ENCODE data around the gene RNASEH1.
"Not testable (repeated sequence)": the region's sequence is repeated elsewhere in the genome, so short reads cannot be mapped to it uniquely, and the experiment has no call there.

Gene RNASEH1

DNA sequence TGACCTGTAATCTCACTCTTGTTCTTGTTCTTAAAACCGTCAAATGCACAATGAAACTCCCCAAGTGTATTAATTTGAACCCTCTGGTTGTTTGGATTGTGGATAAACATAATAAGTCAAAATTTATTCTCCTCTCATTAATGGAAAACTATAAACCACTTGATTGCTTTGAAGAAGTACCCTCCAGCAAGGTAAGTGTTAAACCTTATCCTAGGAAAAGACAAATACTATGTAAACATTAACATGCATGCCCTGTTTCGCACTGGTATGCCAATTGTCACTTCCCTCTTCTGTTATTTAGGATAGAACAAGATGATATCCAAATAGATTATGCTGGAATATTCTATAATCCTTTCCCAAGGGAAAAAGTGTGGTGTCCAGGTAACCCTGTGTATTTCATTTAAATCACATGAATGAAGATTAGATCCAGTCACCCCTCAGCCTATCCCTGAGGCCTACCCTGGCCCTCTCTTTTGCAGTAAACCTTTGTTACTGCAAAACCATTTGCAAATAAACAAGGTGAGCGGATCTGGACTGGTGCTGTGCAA is 40.1 kb downstream of the RNASEH1 start:
- no peak for DNase-seq

DNA sequence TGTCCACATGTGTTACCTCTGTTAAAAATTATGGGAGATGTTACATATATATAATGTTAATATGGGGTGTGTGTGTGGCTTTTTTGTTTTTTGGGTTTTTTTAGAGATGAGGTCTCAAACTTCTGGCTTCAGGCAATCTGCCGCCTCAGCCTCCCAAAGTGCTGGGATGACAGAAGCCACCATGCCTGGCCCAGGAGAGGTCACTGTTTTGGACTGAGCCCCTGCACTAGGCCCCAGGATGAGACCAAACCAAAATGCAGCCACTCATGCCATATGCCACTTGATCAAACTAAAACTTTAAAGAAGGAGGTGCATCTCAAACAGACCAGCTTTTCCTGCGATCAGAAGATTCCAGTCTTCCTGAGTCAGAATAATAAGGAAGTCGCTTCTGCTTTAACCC is 41.3 kb downstream of the RNASEH1 start:
- no peak for DNase-seq

DNA sequence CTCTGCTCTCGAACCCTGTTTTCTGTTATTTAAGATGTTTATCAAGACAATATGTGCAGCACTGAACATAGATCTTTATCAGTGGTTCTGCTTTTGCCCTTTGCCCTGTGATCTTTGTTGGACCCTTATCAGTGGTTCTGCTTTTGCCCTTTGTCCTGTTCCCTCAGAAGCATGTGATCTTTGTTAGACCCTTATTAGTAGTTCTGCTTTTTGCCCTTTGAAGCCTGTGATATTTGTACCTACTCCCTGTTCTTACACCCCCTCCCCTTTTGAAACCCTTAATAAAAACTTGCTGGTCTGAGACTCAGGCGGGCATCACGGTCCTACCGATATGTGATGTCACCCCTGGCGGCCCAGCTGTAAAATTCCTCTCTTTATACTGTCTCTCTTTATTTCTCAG is 42.7 kb downstream of the RNASEH1 start:
- DNase-seq = not testable (repeated sequence)

DNA sequence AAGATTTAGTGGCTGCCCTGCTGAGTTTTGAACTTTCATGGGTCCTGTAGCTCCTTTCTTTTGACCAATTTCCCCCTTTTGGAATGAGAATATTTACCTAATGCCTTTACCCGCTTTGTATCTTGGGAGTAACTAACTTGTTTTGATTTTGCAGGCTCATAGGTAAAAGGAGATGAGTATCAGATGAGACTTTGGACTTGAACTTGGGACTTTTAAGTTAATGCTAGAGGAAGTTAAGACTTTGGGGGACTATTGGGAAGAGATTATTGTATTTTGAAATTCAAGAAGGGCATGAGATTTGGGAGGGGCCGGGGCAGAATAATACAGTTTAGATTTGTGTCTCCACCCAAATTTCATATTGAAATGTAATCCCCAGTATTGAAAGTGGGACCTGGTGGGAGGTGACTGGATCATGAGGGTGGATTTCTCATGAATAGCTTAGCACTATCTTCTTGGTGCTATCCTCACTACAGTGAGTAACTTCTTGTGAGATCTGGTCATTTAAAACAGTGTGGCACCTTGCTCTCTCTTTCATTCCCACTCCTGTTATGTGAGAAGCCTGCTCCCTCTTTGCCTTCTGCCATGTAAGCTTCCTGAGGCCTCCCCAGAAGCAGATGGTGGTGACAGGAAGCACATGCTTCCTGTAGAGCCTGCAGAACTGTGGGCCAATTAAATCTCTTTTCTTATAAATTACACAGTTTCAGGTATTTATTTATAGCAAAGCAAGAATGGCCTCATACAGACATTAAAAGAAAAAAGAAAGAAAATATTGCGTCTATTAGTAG is 44.9 kb downstream of the RNASEH1 start:
- no peak for DNase-seq

DNA sequence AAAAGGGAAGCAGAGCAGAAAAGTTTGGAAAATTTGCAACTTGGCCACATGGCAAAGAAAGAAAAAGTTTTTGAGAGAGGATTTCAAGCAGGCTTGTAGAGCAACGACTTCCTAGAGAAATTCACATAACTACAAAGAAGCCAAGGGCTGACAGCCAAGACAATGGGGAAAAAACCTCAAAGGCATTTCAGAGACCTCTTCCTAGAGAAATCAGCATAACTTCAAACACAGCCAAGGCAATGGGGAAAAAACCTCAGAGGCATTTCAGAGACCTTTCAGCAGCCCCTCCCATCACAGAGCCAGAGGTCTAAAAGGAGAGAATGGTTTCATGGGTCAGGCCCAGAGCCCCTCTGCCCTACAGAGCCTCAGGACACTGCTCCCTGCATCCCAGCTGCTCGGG is 46.0 kb downstream of the RNASEH1 start:
- no peak for DNase-seq

DNA sequence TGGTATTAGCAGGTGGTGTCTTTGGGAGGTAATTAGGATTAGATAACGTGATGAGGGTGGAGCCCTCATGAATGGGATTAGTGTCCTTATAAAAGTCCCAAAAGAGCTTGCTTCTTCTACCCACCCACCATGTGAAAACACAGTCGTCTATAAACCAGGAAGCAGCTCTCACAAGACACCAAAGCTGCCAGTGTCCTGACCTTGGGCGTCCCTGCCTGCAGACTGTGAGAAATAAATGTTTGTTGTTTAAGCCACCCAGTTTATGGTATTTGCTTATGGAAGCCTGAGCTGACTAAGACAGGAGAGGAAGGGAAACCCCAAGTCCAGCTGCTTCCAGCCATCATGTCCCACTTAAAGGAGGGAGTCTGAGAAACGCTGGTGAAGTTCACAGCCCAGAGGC is 52.4 kb downstream of the RNASEH1 start:
- no peak for DNase-seq

DNA sequence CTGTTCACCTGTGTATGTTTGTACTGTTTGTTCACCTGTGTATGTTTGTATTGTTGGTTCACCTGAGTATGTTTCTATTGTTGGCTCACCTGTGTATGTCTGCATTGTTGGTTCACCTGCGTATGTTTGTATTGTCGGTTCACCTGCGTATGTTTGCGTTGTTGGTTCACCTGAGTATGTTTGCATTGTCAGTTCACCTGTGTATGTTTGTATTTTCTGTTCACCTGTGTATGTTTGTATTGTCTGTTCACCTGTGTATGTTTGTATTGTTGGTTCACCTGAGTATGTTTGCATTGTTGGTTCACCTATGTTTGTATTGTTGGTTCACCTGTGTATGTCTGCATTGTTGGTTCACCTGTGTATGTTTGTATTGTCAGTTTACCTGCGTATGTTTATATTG is 53.4 kb downstream of the RNASEH1 start:
- DNase-seq = no peak

DNA sequence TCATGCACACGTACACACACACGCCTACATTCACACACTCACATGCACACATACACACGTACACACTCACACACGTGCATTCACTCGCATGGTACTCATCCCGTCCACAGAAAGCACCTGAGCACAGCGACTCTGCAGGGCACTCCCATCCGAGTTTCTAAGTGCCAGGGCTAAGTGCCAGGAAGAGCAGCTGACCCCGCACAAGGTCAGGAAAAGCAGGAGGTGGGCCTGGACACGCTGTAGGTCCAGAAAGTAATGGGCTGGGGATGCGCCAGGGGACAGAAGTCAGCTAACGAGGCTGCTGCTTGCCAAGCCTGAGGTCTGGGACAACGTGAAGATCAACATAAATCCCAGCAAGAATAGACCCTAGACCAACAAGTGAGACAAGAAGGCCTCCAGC is 54.6 kb downstream of the RNASEH1 start:
- DNase-seq = no peak

DNA sequence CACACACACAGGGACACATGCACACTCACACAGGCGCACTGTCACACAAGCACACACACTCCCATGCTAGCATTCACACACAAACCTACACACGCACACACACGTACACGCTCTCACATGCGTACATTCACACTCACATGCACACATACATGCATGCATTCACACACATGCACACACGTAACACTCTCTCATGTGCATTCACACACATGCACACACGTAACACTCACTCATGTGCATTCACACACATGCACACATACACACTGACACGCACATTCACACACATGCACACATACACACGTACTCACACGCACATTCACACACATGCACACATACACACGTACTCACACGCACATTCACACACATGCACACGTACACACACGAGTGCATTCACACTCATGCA is 55.1 kb downstream of the RNASEH1 start:
- DNase-seq = no peak

DNA sequence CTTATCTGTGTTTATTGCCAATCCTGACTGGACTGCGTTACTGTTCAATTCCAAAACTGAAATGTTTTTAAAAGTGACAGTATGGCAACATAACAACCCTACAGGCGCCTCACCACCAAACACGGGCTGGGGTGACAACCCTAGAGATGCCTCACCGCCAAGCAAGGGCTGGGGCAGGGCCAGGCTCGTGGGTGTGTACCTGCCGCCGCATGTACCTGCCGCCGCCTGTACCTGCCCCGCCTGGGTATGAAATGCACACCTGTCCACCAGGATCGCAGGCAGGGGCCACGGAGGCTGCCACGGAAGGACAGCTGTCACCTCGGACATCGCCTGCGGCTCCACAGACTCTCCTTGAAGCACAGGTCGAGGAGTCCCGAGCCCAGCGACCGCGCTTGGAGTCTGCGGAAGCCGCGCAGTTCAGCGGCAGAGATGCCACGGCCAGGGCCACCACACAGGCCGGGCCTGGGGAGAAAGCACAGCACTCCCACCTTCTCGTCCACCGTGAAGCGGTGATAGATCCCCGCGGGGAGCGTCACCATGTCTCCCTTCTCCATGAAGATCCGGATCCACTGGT is 57.7 kb downstream of the RNASEH1 start:
- DNase-seq = no peak

DNA sequence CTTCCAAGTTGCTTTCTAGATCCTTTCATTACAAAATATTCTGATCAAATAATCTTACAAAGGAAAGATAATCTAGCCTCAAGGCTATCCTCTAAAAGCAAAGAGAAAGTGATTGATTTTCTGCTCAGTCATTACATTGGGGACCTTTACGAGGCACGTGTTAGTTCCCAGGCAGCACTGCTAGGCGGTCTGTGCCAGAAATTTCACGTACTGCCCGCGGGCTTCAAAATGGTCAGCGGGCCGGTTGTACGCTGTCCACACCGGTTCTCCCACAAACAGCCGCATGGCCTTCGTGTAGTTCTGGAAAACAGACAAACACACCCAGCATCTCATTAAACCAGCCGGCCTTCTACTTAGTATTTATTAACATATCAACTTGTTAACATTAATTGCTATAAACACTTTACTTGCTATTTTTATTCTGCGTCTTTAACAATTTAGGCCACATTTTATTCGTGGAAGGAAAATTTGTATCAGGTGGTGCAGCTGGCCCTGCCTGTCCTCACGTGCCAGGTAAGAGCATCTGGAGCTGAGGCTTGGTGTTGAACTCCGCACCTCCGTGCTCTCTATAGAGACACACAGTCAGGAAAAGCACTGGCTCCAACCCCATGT is 59.2 kb downstream of the RNASEH1 start:
- DNase-seq = no peak

DNA sequence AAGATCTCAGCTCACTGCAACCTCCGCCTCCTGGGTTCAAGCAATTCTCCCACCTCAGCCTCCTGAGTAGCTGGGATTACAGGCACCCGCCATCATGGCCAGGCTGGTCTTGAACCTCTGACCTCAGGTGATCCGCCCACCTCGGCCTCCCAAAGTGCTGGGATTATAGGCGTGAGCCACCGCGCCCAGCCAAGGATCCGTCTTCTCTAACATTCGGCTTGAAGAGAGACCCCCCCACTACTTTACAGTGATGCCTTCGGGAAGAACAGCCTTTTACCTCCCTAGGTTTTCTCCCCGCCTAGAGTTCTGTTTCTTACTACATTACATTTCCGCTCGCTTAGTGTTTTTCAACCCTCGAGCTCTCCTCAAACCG is 61.4 kb downstream of the RNASEH1 start:
- DNase-seq = not testable (repeated sequence)
